Osteoblast (primary cell): ENCODE measurements around the gene ANGEL2. TPM values are rescaled to one million over a fixed set of nuclear protein-coding genes. Genes with fewer than 3 reads are reported as not detected.

Source experiments
- DNase-seq: peaks from one replicate; pipeline ENCODE4 v3.0.0; 2011; ENCODE audit warnings: low spot score, mixed read lengths; ENCODE audit not compliant: insufficient read length; ENCODE audit errors: missing footprints
- H2AFZ ChIP-seq: 2 replicates; pipeline ENCODE4 v1.6.0; 2011; ENCODE audit warnings: mild to moderate bottlenecking, low read length
- H3K27ac ChIP-seq: 2 replicates; pipeline ENCODE4 v1.5.1; 2011; ENCODE audit warnings: mild to moderate bottlenecking, low read depth, low read length, moderate library complexity
- H3K27me3 ChIP-seq: 2 replicates; pipeline ENCODE4 v1.6.0; 2012; ENCODE audit warnings: mild to moderate bottlenecking, control low read depth, inconsistent platforms, low read length, moderate library complexity; ENCODE audit not compliant: insufficient read depth
- H3K36me3 ChIP-seq: 2 replicates; pipeline ENCODE4 v1.5.1; 2011; ENCODE audit warnings: mild to moderate bottlenecking, low read length, control low read depth, moderate library complexity; ENCODE audit not compliant: insufficient read depth
- H3K4me1 ChIP-seq: 2 replicates; pipeline ENCODE4 v1.5.1; 2011; ENCODE audit warnings: mild to moderate bottlenecking, low read length, control low read depth, moderate library complexity; ENCODE audit not compliant: insufficient read depth
- H3K4me2 ChIP-seq: 2 replicates; pipeline ENCODE4 v1.6.0; 2011; ENCODE audit warnings: mild to moderate bottlenecking, low read length; ENCODE audit not compliant: insufficient read depth
- H3K4me3 ChIP-seq: fragments of 200-600 bp; sonication (generic); 3 replicates; pipeline ENCODE4 v1.5.1; 2012; ENCODE audit warnings: mild to moderate bottlenecking, low read length, inconsistent platforms; ENCODE audit not compliant: insufficient read depth
- H3K79me2 ChIP-seq: 2 replicates; pipeline ENCODE4 v1.6.0; 2012; ENCODE audit warnings: mild to moderate bottlenecking, low read length, control low read depth, inconsistent platforms; ENCODE audit not compliant: insufficient read depth
- H3K9me3 ChIP-seq: 2 replicates; pipeline ENCODE4 v1.5.1; 2011; ENCODE audit warnings: low read depth, low read length, control low read depth
- H4K20me1 ChIP-seq: 2 replicates; pipeline ENCODE4 v1.6.0; 2012; ENCODE audit warnings: mild to moderate bottlenecking, low read length, control low read depth; ENCODE audit not compliant: insufficient read depth
- CTCF ChIP-seq: IDR thresholded peaks from 2 replicates; pipeline ENCODE4 v1.5.1; 2011; ENCODE audit warnings: mild to moderate bottlenecking, low read depth, low read length, moderate library complexity; ENCODE audit errors: extremely low read depth
- total RNA-seq: library from RNA; depleted of rRNA; stranded (reverse); fragments of >200 nt; gene quantifications from 2 replicates; pipeline ENCODE4 v1.2.3, GENCODE V29; 2012

ANGEL2 gene
- total RNA-seq, 1 donor = 46.3 TPM

GRCh38 chr1:212980123-212980785 is 35.4 kb downstream of the ANGEL2 start:
- H3K4me2 ChIP-seq = no peak overlapping the region
- H3K36me3 ChIP-seq = no peaks in the 10 kb centered on the region
- peaks cover 3% of the 10 kb centered on the region for H3K4me1 ChIP-seq
- no peaks in the 10 kb centered on the region for H3K79me2 ChIP-seq
- H2AFZ ChIP-seq = no peak overlapping the region
- H3K27me3 ChIP-seq = no peaks in the 10 kb centered on the region
- no peak overlapping the region for H3K4me3 ChIP-seq
- H4K20me1 ChIP-seq = no peaks in the 10 kb centered on the region
- no peak overlapping the region for H3K27ac ChIP-seq
- peak; percentile 7 for TF ChIP-seq CTCF
- DNase-seq = no peak
- H3K9me3 ChIP-seq = no peaks in the 10 kb centered on the region

GRCh38 chr1:212979340-212980122 is 36.1 kb downstream of the ANGEL2 start:
- no peaks in the 10 kb centered on the region for H4K20me1 ChIP-seq
- no peak overlapping the region for H3K27ac ChIP-seq
- no peak overlapping the region for H3K4me2 ChIP-seq
- TF ChIP-seq CTCF = no peak
- no peak overlapping the region for H2AFZ ChIP-seq
- H3K27me3 ChIP-seq = no peaks in the 10 kb centered on the region
- no peaks in the 10 kb centered on the region for H3K36me3 ChIP-seq
- DNase-seq = no peak
- H3K9me3 ChIP-seq = no peaks in the 10 kb centered on the region
- H3K79me2 ChIP-seq = no peaks in the 10 kb centered on the region
- no peak overlapping the region for H3K4me3 ChIP-seq
- H3K4me1 ChIP-seq = peaks cover 3% of the 10 kb centered on the region

- no peaks in the 10 kb centered on the region for H3K27me3 ChIP-seq
- no peak overlapping the region for H2AFZ ChIP-seq
- no peaks in the 10 kb centered on the region for H3K79me2 ChIP-seq
- H3K4me1 ChIP-seq = peaks cover 3% of the 10 kb centered on the region
- H3K4me3 ChIP-seq = no peak overlapping the region
- H3K27ac ChIP-seq = no peak overlapping the region
- no peak for TF ChIP-seq CTCF
- no peaks in the 10 kb centered on the region for H3K36me3 ChIP-seq
- no peak for DNase-seq
- H3K9me3 ChIP-seq = no peaks in the 10 kb centered on the region
- H3K4me2 ChIP-seq = no peak overlapping the region
- no peaks in the 10 kb centered on the region for H4K20me1 ChIP-seq
Measured at GRCh38 chr1:212977781-212978645, 37.7 kb downstream of the ANGEL2 start.
